K562 (cell line): ENCODE data around the gene DGLUCY. TPM values are rescaled to one million over a fixed set of nuclear protein-coding genes. Genes with fewer than 3 reads are reported as not detected.

Source experiments
- NBN ChIP-seq: fragments of 450-650 bp; IDR thresholded peaks from 2 replicates; pipeline ENCODE4 v1.6.1; 2016; ENCODE audit warnings: low read depth, mild to moderate bottlenecking
- NR2C2 ChIP-seq, 2 experiments: fragments of 200-800 bp in 1 of 2; sonication (Bioruptor generic) in 1 of 2; sonication (generic) in 1 of 2; formaldehyde crosslinking in 1 of 2; IDR thresholded peaks; 2 replicates each; pipeline versions ENCODE4 v1.6.1 to v1.8.0; 2016 to 2022; ENCODE audit warnings: mild to moderate bottlenecking in 1 of 2, missing compliant biosample characterization in 1 of 2, missing genetic modification characterization in 1 of 2, missing genetic modification reagents in 1 of 2
- PRPF4 ChIP-seq: fragments of 200-400 bp; formaldehyde crosslinking; IDR thresholded peaks from one replicate; pipeline ENCODE4 v1.6.1; 2017; ENCODE audit warnings: low read length, low read depth, mild to moderate bottlenecking; ENCODE audit not compliant: insufficient read depth, poor library complexity, severe bottlenecking
- ZNF778 ChIP-seq: fragments of 450-650 bp; formaldehyde crosslinking; IDR thresholded peaks from 2 replicates; pipeline ENCODE4 v1.4.0; 2020; ENCODE audit warnings: mild to moderate bottlenecking, moderate library complexity
- polyA plus RNA-seq, 8 experiments: library from polyadenylated mRNA; depleted of rRNA in 4 of 8; stranded (reverse) in 5 of 8; unstranded in 3 of 8; fragments of >200 nt; fragmentation: Nextera tagmentation in 2 of 8; fragmentation: Illumina TruSeq in 1 of 8; extraction: Ambion mirVana in 2 of 8; extraction: Trizol in 1 of 8; gene quantifications; 2 replicates each; pipeline versions ENCODE4 v1.2.1 to v1.2.3, GENCODE V29; 2011 to 2014; ENCODE audit warnings: inconsistent platforms in 1 of 8, missing spikeins in 1 of 8
- total RNA-seq, 7 experiments: library from RNA; depleted of rRNA in 6 of 7; stranded (reverse); fragments of >200 nt in 6 of 7; fragmentation: Illumina TruSeq in 2 of 7; extraction: Trizol in 2 of 7; gene quantifications; 2 replicates each; pipeline versions ENCODE4 v1.2.1 to v1.2.3, GENCODE V29; 2011 to 2021; ENCODE audit warnings: low replicate concordance in 1 of 7
- TF ChIP-seq, protein P1 (sequence below), 2 experiments: fragments of 450-650 bp in 1 of 2; sonication (generic) in 1 of 2; formaldehyde crosslinking in 1 of 2; IDR thresholded peaks; 2 replicates each; pipeline versions ENCODE4 v1.7.1 to v1.9.0; 2016 to 2022; ENCODE audit warnings: inconsistent platforms in 1 of 2, mild to moderate bottlenecking in 1 of 2, missing genetic modification reagents in 1 of 2
- TF ChIP-seq, protein P2 (sequence below): fragments of 450-650 bp; IDR thresholded peaks from 2 replicates; pipeline ENCODE4 v1.6.1; 2017; ENCODE audit warnings: antibody characterized with exemption, mild to moderate bottlenecking
- TF ChIP-seq, protein P3 (sequence below), 2 experiments: fragments of 450-650 bp; conservative IDR thresholded peaks; 2 replicates each; pipeline ENCODE4 v1.6.1; 2017; ENCODE audit warnings: mild to moderate bottlenecking in 2 of 2, moderate library complexity in 2 of 2

Gene DGLUCY
- total and polyA plus RNA-seq, 9 of the 15 experiments (the other 6 are each of a cell fraction or from before 2014, with no cell fraction given): 9.9 to 28.4 (median 21.0) TPM

DNA sequence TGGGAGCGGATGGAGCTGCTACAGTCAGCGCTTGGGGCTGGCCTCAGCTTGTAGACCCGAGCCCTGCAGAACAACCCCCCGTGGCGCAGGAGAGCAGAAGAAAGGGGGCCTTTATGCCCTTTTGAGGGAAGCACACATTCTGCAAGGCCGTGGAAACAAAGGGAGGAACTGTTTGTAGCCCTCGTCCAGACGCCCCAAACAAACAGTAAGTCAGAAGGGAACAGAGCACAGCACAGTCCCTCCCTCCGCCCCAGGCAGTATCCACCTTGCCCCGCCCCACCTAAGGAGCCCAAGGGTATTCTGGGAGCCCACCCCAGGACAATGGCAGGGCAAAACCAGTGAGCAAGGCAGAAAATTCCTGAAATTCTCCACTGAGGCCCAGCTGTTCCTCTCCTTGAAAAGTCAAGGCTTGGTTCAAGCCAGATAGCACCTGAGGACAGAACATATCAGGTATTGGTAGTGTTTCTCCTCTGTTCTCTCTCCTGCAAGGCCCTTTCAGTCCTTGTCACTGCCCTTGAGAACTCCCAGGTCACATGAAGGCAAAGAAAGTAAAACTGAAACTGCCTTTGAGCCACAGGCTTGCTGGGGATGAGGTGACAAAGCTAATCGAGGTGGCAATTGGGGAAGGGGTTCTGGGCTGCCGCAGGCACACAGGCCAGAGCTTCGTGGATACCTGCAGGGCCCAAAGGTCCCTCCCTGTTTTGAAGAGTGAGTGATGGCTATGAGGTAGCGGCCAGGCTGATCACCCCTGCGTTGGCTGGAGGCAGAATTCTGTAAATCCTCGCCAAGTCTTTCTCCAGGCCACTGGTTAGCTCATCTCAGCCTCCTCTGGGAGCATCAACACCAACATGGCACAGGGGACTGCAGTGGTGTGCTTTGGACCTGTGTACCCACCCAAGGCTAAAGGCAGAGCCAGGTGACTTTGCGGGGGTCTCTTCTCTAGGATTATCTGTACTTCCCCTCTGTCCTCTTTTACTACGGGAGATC, 499 bp downstream of the DGLUCY start (continued):
- TF ChIP-seq, protein P1, sequence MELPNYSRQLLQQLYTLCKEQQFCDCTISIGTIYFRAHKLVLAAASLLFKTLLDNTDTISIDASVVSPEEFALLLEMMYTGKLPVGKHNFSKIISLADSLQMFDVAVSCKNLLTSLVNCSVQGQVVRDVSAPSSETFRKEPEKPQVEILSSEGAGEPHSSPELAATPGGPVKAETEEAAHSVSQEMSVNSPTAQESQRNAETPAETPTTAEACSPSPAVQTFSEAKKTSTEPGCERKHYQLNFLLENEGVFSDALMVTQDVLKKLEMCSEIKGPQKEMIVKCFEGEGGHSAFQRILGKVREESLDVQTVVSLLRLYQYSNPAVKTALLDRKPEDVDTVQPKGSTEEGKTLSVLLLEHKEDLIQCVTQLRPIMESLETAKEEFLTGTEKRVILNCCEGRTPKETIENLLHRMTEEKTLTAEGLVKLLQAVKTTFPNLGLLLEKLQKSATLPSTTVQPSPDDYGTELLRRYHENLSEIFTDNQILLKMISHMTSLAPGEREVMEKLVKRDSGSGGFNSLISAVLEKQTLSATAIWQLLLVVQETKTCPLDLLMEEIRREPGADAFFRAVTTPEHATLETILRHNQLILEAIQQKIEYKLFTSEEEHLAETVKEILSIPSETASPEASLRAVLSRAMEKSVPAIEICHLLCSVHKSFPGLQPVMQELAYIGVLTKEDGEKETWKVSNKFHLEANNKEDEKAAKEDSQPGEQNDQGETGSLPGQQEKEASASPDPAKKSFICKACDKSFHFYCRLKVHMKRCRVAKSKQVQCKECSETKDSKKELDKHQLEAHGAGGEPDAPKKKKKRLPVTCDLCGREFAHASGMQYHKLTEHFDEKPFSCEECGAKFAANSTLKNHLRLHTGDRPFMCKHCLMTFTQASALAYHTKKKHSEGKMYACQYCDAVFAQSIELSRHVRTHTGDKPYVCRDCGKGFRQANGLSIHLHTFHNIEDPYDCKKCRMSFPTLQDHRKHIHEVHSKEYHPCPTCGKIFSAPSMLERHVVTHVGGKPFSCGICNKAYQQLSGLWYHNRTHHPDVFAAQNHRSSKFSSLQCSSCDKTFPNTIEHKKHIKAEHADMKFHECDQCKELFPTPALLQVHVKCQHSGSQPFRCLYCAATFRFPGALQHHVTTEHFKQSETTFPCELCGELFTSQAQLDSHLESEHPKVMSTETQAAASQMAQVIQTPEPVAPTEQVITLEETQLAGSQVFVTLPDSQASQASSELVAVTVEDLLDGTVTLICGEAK (IDR thresholded peaks at IDR 0.05): peak; percentile 27
- TF ChIP-seq, protein P1 (CRISPR knock-in tag; IDR thresholded peaks at IDR 0.05): no peak
- no peak for TF ChIP-seq ZNF778 (CRISPR knock-in tag)
- TF ChIP-seq, protein P2, sequence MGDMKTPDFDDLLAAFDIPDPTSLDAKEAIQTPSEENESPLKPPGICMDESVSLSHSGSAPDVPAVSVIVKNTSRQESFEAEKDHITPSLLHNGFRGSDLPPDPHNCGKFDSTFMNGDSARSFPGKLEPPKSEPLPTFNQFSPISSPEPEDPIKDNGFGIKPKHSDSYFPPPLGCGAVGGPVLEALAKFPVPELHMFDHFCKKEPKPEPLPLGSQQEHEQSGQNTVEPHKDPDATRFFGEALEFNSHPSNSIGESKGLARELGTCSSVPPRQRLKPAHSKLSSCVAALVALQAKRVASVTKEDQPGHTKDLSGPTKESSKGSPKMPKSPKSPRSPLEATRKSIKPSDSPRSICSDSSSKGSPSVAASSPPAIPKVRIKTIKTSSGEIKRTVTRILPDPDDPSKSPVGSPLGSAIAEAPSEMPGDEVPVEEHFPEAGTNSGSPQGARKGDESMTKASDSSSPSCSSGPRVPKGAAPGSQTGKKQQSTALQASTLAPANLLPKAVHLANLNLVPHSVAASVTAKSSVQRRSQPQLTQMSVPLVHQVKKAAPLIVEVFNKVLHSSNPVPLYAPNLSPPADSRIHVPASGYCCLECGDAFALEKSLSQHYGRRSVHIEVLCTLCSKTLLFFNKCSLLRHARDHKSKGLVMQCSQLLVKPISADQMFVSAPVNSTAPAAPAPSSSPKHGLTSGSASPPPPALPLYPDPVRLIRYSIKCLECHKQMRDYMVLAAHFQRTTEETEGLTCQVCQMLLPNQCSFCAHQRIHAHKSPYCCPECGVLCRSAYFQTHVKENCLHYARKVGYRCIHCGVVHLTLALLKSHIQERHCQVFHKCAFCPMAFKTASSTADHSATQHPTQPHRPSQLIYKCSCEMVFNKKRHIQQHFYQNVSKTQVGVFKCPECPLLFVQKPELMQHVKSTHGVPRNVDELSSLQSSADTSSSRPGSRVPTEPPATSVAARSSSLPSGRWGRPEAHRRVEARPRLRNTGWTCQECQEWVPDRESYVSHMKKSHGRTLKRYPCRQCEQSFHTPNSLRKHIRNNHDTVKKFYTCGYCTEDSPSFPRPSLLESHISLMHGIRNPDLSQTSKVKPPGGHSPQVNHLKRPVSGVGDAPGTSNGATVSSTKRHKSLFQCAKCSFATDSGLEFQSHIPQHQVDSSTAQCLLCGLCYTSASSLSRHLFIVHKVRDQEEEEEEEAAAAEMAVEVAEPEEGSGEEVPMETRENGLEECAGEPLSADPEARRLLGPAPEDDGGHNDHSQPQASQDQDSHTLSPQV: peak; percentile 64
- TF ChIP-seq, protein P3, sequence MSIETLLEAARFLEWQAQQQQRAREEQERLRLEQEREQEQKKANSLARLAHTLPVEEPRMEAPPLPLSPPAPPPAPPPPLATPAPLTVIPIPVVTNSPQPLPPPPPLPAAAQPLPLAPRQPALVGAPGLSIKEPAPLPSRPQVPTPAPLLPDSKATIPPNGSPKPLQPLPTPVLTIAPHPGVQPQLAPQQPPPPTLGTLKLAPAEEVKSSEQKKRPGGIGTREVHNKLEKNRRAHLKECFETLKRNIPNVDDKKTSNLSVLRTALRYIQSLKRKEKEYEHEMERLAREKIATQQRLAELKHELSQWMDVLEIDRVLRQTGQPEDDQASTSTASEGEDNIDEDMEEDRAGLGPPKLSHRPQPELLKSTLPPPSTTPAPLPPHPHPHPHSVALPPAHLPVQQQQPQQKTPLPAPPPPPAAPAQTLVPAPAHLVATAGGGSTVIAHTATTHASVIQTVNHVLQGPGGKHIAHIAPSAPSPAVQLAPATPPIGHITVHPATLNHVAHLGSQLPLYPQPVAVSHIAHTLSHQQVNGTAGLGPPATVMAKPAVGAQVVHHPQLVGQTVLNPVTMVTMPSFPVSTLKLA (conservative IDR thresholded peaks at IDR 0.05): peak; percentile 77 to 90; a peak in 3 of 4 replicates
- no peak for TF ChIP-seq PRPF4
- peak; percentile 38; the same call in 1 of the 2 replicates for TF ChIP-seq NBN
- no peak for TF ChIP-seq NR2C2 (CRISPR knock-in tag; IDR thresholded peaks at IDR 0.05)
- peak; percentile 50 for TF ChIP-seq NR2C2 (tag; IDR thresholded peaks at IDR 0.05)
